GM12892 (cell line): ENCODE measurements around the gene PWP2.
"Not testable (repeated sequence)": the region's sequence is repeated elsewhere in the genome, so short reads cannot be mapped to it uniquely, and the experiment has no call there.

Experiments used
- DNase-seq: peaks from one replicate; pipeline ENCODE4 v3.0.0; 2011; ENCODE audit not compliant: insufficient read length
- FAIRE-seq: peaks from 2 replicates; lab custom pipeline; 2011; peaks lifted over from hg19 to GRCh38; lab: Jason Lieb, UNC

Gene PWP2

DNA sequence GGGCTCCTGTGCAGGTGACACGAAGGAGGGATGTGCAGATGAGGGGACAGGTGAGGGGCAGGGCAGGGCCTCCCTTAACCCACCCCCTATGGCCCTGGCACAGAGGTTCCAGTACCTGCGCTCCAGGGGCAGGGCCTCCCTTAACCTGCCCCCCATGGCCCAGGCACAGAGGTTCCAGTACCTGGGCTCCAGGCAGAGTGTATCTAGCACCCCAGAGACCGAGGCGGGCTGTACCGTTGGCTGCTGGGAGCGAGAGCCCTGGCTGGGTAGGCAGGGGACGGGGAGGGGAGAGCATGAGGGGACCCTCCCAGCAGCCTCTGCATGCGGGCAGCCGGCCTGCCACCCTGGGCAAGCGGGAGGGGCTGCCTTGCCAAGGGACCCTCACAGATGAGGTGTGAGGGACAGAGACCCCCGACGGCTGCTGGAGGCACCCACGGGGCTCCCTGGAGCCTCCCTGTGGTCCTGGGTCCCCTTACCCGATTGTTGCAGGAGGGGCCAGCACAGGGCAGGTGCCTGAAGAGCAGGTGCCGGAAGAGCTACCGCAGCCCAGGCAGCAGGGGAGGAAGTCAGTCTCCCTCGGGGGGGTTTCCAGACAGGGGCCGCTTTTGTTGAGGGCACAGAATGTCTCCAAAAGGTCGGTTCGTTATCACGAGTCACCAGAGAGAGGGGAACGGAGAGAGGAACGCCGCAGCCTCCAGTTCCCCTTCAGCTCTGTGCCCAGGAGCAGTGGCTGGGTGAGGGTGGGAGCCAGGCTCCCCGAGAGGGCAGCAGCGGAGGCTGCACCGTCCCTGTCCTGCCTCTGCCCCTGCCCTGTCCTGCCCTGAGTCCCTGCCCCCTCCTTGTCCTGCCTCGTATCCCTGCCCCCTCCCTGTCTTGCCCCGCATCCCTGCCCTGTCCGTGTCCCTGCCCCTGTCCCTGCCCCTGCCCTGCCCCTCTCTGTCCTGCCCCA lies 52.4 kb downstream of the PWP2 start:
- DNase-seq = not testable (repeated sequence)
- peak; percentile 95 for FAIRE-seq

DNA sequence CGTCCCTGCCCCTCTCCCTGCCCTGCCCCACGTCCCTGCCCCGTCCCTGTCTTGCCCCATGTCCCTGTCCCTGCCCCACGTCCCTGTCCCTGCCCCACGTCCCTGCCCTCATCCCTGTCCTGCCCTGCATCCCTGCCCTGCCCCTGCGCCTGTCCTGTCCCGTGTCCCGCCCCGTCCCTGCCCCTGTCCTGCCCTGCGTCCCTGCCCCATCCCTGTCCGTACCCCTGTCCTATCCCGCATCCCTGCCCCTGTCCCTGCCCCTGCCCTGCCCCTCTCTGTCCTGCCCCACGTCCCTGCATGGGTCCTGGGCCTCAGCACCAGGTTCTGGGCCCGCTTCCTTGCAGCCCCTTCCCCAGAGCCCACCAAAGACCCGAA lies 53.1 kb downstream of the PWP2 start:
- not testable (repeated sequence) for FAIRE-seq, DNase-seq

DNA sequence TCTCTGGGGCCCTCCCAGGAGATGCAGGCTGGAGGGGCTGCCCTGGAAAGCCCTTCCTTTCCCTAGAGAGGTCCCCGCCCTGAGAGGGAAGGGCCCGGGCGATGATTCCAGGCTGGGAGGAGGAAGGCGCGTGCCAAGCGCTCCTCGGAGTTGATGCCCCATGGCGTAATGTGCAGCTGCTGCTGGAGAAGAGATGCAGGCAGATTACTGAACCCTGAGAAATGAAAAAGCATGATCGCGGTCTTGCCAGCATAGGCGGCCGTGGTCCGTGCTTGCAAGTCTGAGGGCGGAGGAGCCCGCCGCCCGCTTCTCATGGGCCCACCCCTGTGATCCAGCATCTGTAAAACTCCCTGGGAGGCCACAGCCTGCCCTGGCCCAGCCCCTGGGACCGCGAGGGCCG lies 53.6 kb downstream of the PWP2 start:
- not testable (repeated sequence) for DNase-seq
- peak; percentile 87 for FAIRE-seq

DNA sequence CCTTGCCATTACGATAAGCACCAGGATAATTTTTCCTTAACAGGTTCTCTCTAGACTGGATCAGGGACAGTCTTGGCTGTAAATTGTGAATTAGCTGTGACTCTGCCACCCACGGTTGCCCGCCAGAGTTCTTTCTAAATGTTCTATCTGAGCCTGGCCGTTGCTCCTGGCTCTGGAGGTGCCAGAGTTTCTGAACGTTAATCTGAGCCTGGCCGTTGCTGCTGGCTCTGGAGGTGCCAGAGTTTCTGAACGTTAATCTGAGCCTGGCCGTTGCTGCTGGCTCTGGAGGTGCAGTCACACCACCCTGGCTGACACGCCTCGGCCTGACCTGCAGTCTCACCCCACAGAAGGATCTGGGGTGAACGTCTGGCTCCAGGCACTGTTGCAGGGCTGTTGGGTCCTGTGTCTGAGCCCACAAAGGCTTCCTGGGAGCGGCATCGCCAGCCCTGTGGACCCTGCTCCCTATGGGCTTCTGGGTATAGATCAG lies 56.0 kb downstream of the PWP2 start:
- not testable (repeated sequence) for DNase-seq, FAIRE-seq

DNA sequence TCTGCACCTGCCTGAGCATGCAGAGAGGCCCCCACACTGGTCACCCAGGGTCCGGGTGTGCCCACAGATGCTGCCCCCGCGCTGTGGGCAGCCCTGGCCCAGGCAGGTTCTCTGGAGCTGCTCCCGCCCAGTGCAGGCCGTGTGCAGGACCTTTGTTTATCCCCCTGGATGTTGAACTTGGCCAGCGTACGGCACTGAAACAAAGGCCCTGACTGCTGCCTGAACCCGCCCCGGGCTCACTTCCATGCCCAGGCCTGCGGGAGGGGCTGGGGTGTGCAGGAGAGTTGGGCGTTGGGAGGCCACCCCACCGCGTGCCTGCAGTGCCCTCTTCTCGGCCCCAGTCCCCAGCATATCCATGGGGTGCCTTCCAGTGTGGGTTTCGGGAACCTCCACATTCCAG lies 58.7 kb downstream of the PWP2 start:
- not testable (repeated sequence) for FAIRE-seq, DNase-seq

DNA sequence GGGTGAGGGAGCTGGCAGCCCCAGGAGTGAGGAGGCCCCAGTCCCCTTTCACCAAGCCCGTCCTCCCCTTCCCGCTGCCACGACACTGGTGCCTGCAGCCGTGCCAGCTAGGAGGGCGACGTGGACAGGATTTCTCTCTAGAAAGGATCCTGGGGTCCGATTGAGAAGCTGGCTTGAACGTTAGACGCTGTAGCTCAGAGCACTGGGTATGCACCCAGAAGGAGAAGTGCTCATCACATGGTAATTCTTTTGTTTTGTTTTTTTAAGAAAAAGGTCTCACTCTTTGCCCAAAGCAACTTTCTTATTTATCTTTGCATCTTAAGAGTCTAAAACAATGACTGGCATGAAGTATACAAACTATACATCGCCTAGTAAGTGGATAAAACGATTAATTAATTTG lies 60.3 kb downstream of the PWP2 start:
- not testable (repeated sequence) for FAIRE-seq, DNase-seq

DNA sequence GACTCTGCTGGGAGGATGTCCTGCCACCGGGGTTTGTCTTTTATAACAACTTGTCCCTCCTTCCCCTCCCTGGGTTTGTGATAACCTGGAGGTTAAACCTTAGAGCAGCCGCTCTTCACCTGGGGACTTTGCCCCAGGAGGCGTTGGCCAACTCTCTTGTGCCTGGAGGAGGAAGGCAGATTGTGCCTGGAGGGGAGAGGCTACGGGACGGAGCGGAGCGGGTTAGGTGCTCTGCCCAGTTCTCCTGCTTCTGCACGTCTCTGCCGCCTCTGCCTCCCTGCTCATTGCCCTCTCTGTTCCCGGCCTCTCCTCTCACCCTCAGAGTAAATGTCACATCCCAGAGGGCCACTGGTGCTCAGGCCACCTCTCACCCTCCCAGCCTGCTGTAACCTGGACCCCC lies 63.1 kb downstream of the PWP2 start:
- DNase-seq, FAIRE-seq: not testable (repeated sequence)

DNA sequence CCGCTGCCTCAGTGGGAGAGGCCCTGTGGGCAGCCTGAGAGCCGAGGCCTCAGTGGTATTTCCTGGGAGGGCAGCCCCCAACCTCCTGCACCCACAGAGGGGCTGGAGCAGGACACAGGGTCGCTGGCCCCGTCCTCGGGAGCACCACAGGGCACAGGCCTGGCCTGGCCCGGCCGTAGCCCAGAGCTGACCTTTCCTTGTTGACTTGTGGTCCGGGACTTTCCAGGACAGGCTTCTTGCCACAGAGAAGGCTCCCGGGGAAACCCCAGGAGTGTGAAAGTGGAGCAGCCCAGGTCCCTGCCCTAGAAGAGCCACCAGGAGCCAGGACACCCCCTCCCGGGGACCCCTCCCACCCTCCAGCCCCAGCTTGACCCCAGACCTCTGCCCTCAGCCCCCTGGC lies 63.7 kb downstream of the PWP2 start:
- not testable (repeated sequence) for DNase-seq, FAIRE-seq

DNA sequence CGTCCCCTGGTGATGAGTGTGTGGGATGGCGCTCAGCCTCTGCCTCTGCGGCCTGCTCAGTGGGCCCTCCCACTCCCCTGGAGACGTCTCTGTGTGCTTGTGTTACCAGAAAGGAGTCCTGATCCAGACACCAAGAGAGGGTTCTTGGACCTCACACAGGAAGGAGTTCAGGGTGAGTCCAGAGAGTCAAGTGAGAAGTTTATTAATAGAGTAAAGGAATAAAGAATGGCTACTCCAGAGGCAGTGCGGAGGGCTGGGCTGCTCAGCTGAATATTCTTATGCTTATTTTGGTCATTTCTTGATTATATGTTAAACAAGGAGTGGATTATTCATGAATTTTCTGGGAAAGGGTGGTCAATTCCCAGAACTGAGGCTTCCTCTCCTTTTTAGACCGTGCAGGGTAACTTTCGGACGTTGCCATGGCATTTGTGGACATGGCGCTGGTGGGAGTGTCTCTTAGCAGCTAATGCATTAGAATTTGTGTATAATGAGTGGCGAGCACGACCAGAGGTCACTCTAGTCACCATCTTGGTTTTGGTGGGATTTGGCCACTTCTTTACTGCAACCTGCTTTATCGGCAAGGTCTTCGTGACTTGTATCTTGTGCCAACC lies 64.9 kb downstream of the PWP2 start:
- DNase-seq, FAIRE-seq: not testable (repeated sequence)

DNA sequence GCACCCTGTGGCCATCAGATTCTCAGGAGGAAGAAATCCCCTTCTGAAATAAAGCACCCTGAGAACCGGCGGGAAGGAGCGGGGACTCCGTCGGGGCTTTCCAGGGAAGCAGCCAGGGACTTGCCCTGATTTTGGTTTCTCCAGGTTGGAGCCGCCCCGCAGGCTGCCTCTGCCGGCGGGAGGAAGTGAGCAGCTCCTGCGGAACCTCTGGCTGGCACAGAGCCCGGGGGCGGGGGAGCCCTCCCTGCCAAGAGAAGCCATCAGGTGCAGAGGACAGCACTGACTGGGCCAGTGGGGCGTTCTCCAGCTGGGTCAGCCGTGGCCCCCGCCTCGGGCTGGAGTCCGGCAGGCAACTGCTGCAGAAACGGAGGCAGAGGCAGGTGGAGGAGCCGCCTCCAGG lies 65.5 kb downstream of the PWP2 start:
- FAIRE-seq = not testable (repeated sequence)

DNA sequence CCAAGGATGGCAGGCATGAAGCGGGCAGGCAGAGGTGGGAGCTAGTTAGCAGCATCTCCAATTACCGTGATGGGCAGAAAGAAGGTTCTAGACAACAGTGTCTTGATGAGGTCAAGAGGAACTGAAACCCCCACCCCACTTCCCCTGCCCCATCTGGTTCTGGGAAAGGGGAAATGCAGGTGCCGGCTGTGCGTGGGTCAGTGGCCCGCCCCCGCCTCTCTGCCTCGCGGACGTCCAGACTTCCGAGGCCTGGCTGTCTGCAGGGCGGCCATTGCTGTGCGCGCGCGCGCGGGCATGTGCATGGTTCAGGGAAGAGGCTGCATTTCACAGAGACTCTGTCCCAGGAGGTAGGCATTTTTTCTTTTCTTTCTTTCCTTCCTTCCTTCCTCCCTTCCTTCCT lies 68.0 kb downstream of the PWP2 start:
- FAIRE-seq = peak; percentile 97
- DNase-seq = not testable (repeated sequence)

More for the DNA sequence above, 65.5 kb downstream of the PWP2 start:
- not testable (repeated sequence) for DNase-seq

DNA sequence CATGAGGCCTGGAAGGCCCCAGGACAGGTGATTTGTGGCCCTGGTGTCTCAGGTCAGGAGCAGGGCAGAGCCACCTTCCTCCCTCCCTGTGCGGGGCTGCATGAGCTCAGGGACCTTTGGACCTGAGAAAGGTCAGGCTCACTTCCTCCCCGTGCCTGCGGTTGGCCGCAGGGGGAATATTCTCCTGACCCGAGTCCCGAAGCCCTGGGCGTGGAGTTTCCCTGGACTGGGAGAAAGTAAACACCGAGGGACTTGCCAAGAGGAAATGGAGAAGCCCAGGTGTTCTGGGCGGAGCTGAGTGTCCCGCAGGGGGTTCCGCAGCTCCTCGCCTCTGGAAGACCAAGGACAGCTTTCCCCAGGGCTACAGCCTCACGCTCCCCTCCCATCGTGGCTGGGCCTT lies 68.9 kb downstream of the PWP2 start:
- not testable (repeated sequence) for DNase-seq, FAIRE-seq
